ENCODE data around the gene LPO. TPM values are rescaled to one million over a fixed set of nuclear protein-coding genes. Genes with fewer than 3 reads are reported as not detected.

LPO gene
- total RNA-seq, 1 donor from 2014 or later = not detected

DNA sequence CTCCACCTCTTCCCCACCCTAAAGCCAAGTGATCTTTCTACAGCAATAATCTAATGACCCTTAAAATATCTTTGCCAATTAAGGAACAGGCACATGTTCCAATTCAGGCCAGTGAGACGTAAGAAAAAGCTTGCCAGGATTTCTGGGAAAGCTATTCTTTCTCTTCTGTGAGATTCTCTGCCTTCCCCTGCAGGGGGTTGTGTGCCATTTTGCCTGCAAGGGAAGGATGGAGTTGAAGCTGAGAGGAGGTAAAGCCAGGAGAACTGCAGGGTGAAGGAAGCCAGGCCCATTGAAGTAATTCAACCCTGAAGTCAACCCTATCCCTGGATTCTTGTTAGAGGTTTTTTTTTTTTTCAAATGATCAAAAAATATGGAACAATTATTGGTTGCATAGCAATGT is 9.0 kb upstream of the LPO start:
- Mint-ChIP-seq H3K9me3 (no peaks in the 10 kb centered on the region), H3K27ac (ENCODE audit: unreplicated experiment) (no peak overlapping the region), H3K36me3 (ENCODE audit: low read depth) (no peaks in the 10 kb centered on the region), H3K27me3 (ENCODE audit: low read depth) (peaks cover 47% of the 10 kb centered on the region), H3K4me1 (no peaks in the 10 kb centered on the region), H3K4me3 (no peak overlapping the region)
- TF ChIP-seq, protein P1, sequence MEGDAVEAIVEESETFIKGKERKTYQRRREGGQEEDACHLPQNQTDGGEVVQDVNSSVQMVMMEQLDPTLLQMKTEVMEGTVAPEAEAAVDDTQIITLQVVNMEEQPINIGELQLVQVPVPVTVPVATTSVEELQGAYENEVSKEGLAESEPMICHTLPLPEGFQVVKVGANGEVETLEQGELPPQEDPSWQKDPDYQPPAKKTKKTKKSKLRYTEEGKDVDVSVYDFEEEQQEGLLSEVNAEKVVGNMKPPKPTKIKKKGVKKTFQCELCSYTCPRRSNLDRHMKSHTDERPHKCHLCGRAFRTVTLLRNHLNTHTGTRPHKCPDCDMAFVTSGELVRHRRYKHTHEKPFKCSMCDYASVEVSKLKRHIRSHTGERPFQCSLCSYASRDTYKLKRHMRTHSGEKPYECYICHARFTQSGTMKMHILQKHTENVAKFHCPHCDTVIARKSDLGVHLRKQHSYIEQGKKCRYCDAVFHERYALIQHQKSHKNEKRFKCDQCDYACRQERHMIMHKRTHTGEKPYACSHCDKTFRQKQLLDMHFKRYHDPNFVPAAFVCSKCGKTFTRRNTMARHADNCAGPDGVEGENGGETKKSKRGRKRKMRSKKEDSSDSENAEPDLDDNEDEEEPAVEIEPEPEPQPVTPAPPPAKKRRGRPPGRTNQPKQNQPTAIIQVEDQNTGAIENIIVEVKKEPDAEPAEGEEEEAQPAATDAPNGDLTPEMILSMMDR (conservative IDR thresholded peaks at IDR 0.05) = no peak
- no peak for DNase-seq (ENCODE audit: low read depth, low spot score)

DNA sequence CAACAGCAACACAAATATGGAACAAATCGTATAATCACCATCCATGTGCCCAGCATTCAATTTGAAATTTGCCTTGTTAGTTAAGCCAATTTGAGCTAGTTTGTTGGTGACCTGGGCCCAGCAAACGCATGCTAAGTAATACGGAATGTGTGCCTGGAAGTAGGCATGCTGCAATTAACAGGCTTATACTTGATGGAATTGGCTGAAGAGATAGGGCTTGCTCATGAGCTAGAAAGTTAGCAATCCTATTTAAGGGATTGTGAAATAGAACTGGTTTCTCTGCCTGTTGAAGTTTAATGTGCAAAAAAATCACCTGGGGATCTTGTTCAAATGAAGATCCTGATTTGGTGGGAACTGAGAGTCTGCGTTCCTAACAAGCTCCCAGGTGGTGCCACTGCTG is 8.5 kb upstream of the LPO start:
- Mint-ChIP-seq H3K4me3 (no peak overlapping the region), H3K27me3 (ENCODE audit: low read depth) (peaks cover 50% of the 10 kb centered on the region), H3K36me3 (ENCODE audit: low read depth) (no peaks in the 10 kb centered on the region), H3K9me3 (no peaks in the 10 kb centered on the region), H3K4me1 (no peaks in the 10 kb centered on the region), H3K27ac (ENCODE audit: unreplicated experiment) (no peak overlapping the region)
- DNase-seq (ENCODE audit: low read depth, low spot score) = no peak
- TF ChIP-seq, protein P1 (conservative IDR thresholded peaks at IDR 0.05) = no peak

DNA sequence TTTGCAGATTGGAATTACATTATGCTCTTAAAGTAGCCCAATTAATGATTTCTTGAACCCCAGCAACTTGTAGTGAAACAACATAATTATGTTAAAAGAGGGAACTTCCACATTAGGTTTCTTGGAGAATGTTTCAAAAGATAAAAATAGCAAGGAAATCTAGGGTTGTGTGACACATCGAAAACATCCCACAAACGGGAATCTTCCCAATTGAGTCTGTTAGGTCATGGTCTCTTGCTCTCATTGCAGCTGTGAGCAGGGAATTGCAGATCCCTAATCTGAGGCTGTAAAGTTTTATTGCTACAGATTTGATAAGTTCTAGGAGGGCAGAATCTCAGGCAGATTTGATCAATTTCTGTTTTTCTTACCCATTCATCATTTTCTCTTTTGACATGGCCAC is 6.7 kb upstream of the LPO start:
- H3K27me3 Mint-ChIP-seq (ENCODE audit: low read depth) = peaks cover 64% of the 10 kb centered on the region
- H3K9me3 Mint-ChIP-seq = no peaks in the 10 kb centered on the region
- no peak overlapping the region for H3K4me3 Mint-ChIP-seq
- TF ChIP-seq, protein P1 (conservative IDR thresholded peaks at IDR 0.05) = no peak
- no peaks in the 10 kb centered on the region for H3K4me1 Mint-ChIP-seq
- H3K36me3 Mint-ChIP-seq (ENCODE audit: low read depth) = no peaks in the 10 kb centered on the region
- H3K27ac Mint-ChIP-seq (ENCODE audit: unreplicated experiment) = no peak overlapping the region
- DNase-seq (ENCODE audit: low read depth, low spot score) = no peak

DNA sequence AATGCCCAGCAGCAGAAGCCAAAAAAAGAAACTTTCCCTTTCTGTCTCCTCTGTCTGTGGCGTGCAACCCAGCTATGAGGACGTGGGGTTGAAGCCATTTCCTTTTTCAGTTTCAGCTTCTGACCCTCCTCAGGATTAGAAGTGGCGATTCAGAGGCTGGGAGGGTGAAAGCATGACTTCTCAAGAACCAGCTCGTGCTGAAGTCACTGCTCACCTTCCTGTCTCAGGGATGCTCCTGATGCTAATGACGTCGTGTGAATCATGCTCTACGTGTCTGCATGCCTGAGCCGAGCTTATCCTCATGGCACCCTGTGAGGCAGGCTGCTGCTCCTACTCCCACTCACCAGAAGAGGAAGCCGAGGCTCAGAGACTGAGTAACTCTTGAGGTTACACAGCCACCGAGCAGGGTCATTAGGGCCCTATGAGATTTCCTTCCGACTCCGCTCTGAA is 5.7 kb upstream of the LPO start:
- no peak for DNase-seq (ENCODE audit: low read depth, low spot score)
- Mint-ChIP-seq H3K4me1 (no peaks in the 10 kb centered on the region), H3K27me3 (ENCODE audit: low read depth) (peaks cover 75% of the 10 kb centered on the region), H3K4me3 (no peak overlapping the region), H3K36me3 (ENCODE audit: low read depth) (no peaks in the 10 kb centered on the region), H3K27ac (ENCODE audit: unreplicated experiment) (no peak overlapping the region), H3K9me3 (no peaks in the 10 kb centered on the region)
- TF ChIP-seq, protein P1 (conservative IDR thresholded peaks at IDR 0.05) = no peak

DNA sequence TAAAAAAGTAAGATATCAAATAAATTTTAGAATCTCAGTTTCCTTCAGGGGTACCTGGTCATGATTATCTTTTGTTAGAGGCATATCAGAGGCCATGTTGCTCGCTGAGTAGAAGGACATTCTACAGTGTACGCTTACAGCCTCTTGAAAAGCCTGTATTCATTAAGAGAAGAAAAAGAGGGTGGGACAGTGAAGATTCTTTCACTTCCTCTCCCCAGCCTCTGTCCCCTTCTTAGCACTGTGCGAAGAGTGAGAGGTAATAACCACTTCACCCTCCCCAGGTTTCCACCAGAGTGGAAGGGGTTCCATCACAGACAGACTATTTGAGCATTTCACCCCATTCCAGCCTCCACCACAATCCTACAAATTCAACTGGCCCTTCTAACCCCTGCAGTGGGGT is 4.8 kb upstream of the LPO start:
- peaks cover 77% of the 10 kb centered on the region for H3K27me3 Mint-ChIP-seq (ENCODE audit: low read depth)

More for the DNA sequence above, 4.8 kb upstream of the LPO start:
- Mint-ChIP-seq H3K36me3 (ENCODE audit: low read depth) (no peaks in the 10 kb centered on the region), H3K4me3 (no peak overlapping the region), H3K4me1 (no peaks in the 10 kb centered on the region), H3K9me3 (no peaks in the 10 kb centered on the region), H3K27ac (ENCODE audit: unreplicated experiment) (no peak overlapping the region)
- TF ChIP-seq, protein P1 (conservative IDR thresholded peaks at IDR 0.05) = no peak
- no peak for DNase-seq (ENCODE audit: low read depth, low spot score)

All from neural crest cell (in vitro differentiated cells).